OCI-LY1 (cell line): ENCODE measurements around the gene RPUSD4.

Source experiments
- H2AFZ ChIP-seq: fragments of 200-600 bp; sonication (generic), shearing (Covaris generic); 2 replicates; pipeline ENCODE4 v1.6.0; 2014; ENCODE audit warnings: antibody characterized with exemption, mild to moderate bottlenecking, low read length
- H3F3A ChIP-seq: fragments of 200-600 bp; sonication (generic), shearing (Covaris generic); 2 replicates; pipeline ENCODE4 v1.6.0; 2014; ENCODE audit warnings: mild to moderate bottlenecking, antibody characterized with exemption, low read length, moderate library complexity; ENCODE audit not compliant: insufficient read depth
- H3K27ac ChIP-seq: fragments of 200-600 bp; sonication (generic); 2 replicates; pipeline ENCODE4 v1.5.1; 2014; ENCODE audit warnings: low read length, mixed run types, mild to moderate bottlenecking, low read depth; ENCODE audit not compliant: poor library complexity, severe bottlenecking
- H3K27me3 ChIP-seq: fragments of 200-600 bp; sonication (generic); 2 replicates; pipeline ENCODE4 v1.6.0; 2014; ENCODE audit warnings: antibody characterized with exemption, mild to moderate bottlenecking, low read length, moderate library complexity; ENCODE audit not compliant: insufficient read depth
- H3K36me3 ChIP-seq: fragments of 200-600 bp; sonication (generic); 2 replicates; pipeline ENCODE4 v1.6.1; 2014; ENCODE audit warnings: mild to moderate bottlenecking, antibody characterized with exemption, low read length, moderate library complexity, mixed read lengths; ENCODE audit not compliant: insufficient read depth
- H3K4me1 ChIP-seq: fragments of 200-600 bp; sonication (generic); 2 replicates; pipeline ENCODE4 v1.5.1; 2014; ENCODE audit warnings: mild to moderate bottlenecking, low read length, moderate library complexity; ENCODE audit not compliant: insufficient read depth, severe bottlenecking
- H3K4me2 ChIP-seq: fragments of 200-600 bp; sonication (generic), shearing (Covaris generic); 2 replicates; pipeline ENCODE4 v1.6.1; 2014; ENCODE audit warnings: low read length
- H3K4me3 ChIP-seq: fragments of 200-600 bp; sonication (generic); 2 replicates; pipeline ENCODE4 v1.5.1; 2014; ENCODE audit warnings: low read length, low read depth, mild to moderate bottlenecking, mixed read lengths; ENCODE audit not compliant: poor library complexity, severe bottlenecking
- H3K79me2 ChIP-seq: fragments of 200-600 bp; shearing (Covaris generic); 2 replicates; pipeline ENCODE4 v1.6.1; 2016; ENCODE audit warnings: mixed run types, low read length, mixed read lengths; ENCODE audit not compliant: insufficient read depth
- H3K9ac ChIP-seq: fragments of 200-600 bp; sonication (generic), shearing (Covaris generic); 2 replicates; pipeline ENCODE4 v1.6.1; 2014; ENCODE audit warnings: mild to moderate bottlenecking, low read length, mixed read lengths
- H3K9me2 ChIP-seq: fragments of 200-600 bp; sonication (generic), shearing (Covaris generic); 2 replicates; pipeline ENCODE4 v1.6.1; 2014; ENCODE audit warnings: low read depth, mild to moderate bottlenecking, low read length, mixed read lengths
- H3K9me3 ChIP-seq: fragments of 200-600 bp; shearing (Covaris generic); 2 replicates; pipeline ENCODE4 v1.6.1; 2014; ENCODE audit warnings: low read length, mixed read lengths
- H4K20me1 ChIP-seq: fragments of 200-600 bp; sonication (generic), shearing (Covaris generic); 2 replicates; pipeline ENCODE4 v1.6.0; 2016; ENCODE audit warnings: mild to moderate bottlenecking, low read length; ENCODE audit not compliant: insufficient read depth
- EZH2 ChIP-seq: fragments of 200-600 bp; sonication (generic), shearing (Covaris generic); IDR thresholded peaks from 2 replicates; pipeline ENCODE4 v1.8.0; 2017; ENCODE audit warnings: borderline replicate concordance, mixed run types, mild to moderate bottlenecking, antibody characterized with exemption, low read length, moderate library complexity, mixed read lengths
- TF ChIP-seq, protein P1 (sequence below): fragments of 200-600 bp; sonication (generic), shearing (Covaris generic); IDR thresholded peaks from 2 replicates; pipeline ENCODE4 v1.5.1; 2017; ENCODE audit warnings: mild to moderate bottlenecking, antibody characterized with exemption, low read length, moderate library complexity, mixed read lengths

Gene RPUSD4

DNA sequence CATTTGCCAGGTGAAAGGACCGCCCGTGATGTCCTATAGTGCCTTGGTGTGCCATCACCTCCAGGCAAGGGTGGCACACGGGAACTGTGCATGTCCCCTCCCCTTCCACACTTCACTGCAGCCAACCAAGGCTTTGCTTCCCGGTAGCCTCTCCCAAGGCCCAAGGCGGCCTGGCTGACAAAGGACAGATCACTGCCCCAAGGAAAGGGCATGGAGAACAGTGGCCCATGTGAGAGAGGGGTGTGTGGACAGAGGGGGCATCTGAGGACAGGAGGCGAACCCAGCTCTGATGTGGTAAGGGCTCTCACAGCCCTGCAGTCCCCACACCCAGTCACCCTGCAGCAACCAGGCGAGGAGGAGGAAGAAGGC lies 50.4 kb downstream of the RPUSD4 start:
- H4K20me1 ChIP-seq: no peaks in the 10 kb centered on the region
- no peak for TF ChIP-seq EZH2
- TF ChIP-seq, protein P1, sequence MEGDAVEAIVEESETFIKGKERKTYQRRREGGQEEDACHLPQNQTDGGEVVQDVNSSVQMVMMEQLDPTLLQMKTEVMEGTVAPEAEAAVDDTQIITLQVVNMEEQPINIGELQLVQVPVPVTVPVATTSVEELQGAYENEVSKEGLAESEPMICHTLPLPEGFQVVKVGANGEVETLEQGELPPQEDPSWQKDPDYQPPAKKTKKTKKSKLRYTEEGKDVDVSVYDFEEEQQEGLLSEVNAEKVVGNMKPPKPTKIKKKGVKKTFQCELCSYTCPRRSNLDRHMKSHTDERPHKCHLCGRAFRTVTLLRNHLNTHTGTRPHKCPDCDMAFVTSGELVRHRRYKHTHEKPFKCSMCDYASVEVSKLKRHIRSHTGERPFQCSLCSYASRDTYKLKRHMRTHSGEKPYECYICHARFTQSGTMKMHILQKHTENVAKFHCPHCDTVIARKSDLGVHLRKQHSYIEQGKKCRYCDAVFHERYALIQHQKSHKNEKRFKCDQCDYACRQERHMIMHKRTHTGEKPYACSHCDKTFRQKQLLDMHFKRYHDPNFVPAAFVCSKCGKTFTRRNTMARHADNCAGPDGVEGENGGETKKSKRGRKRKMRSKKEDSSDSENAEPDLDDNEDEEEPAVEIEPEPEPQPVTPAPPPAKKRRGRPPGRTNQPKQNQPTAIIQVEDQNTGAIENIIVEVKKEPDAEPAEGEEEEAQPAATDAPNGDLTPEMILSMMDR: no peak
- no peaks in the 10 kb centered on the region for H3K79me2 ChIP-seq
- H3F3A ChIP-seq: no peaks in the 10 kb centered on the region
- no peaks in the 10 kb centered on the region for H3K9me2 ChIP-seq
- no peak overlapping the region for H3K27ac ChIP-seq
- H3K9me3 ChIP-seq: no peaks in the 10 kb centered on the region
- no peaks in the 10 kb centered on the region for H3K27me3 ChIP-seq
- H3K36me3 ChIP-seq: no peaks in the 10 kb centered on the region
- no peak overlapping the region for H3K4me2 ChIP-seq
- no peak overlapping the region for H3K4me3 ChIP-seq
- H2AFZ ChIP-seq: no peak overlapping the region
- no peak overlapping the region for H3K9ac ChIP-seq
- H3K4me1 ChIP-seq: no peaks in the 10 kb centered on the region

DNA sequence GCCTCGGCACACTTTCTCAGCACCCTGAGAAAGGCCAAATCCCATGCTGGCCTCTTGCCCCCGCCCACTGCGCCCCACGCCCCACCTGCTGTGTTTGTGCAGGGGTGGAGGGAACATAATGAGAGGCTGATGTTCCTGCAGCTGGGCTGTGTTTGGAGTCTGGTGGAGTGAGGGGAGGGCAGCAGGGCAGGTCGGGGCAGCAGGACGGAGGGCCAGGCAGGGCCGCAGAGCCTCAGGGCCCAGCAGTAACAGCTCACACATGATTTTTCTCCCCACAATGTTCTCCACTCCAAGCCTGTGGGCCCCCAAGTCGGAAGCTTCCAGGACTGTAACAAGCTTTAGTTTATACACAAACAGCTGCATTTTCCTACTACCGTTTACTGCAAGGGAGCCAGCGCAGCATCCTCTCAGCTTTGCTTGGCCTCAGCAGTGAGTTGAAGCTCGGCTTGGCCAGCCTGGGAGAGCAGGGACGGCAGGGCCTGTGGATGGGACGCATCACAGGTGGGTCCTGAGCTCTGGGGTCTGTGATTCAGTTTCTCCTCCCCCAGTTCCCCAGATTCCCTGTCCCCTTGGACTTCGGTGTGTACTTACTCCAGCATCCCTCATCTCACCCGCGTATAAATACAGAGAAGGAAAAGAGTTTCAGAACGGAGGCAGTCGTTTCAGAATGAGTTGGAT lies 51.0 kb downstream of the RPUSD4 start:
- H3K27me3 ChIP-seq: no peaks in the 10 kb centered on the region
- no peak overlapping the region for H3K4me2 ChIP-seq
- no peak for TF ChIP-seq EZH2
- TF ChIP-seq, protein P1: no peak
- no peak overlapping the region for H3K27ac ChIP-seq
- H4K20me1 ChIP-seq: no peaks in the 10 kb centered on the region
- no peaks in the 10 kb centered on the region for H3K79me2 ChIP-seq
- no peaks in the 10 kb centered on the region for H3K9me3 ChIP-seq
- no peaks in the 10 kb centered on the region for H3K36me3 ChIP-seq
- H2AFZ ChIP-seq: no peak overlapping the region
- no peaks in the 10 kb centered on the region for H3K9me2 ChIP-seq
- no peak overlapping the region for H3K4me3 ChIP-seq
- H3K9ac ChIP-seq: no peak overlapping the region
- H3F3A ChIP-seq: no peaks in the 10 kb centered on the region
- H3K4me1 ChIP-seq: no peaks in the 10 kb centered on the region

DNA sequence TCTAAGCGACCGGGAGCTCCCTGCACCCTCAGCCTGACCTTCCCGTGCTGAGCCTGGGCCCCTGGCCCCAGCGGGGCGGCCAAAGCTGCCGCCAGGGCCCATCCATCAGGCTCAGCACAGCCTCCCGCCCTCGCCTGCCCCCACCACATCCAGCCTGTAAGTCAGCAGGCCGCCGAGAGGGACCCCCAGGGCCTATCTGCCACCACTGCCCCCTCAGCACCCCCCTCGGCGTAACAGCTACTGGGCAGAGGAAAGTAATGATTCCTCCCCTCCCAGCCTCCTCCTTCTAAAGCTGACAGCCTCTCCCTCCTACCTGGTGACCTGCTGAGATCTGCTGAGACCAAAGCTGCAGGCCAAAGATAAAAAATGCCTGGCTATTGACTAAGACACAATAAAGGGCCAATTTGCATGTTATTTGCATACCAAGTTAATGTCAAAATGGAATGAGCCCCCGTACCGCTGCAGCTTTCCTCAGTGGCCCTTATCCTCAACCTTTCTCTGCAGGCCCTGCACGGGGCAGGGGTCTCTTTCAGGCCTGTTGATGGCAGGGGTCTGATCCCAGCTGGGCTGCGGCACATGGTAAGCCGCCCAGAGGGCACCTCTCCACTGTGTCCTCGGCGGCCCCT lies 51.6 kb downstream of the RPUSD4 start:
- no peaks in the 10 kb centered on the region for H3K36me3 ChIP-seq
- H3F3A ChIP-seq: no peaks in the 10 kb centered on the region
- H3K4me2 ChIP-seq: no peak overlapping the region
- no peak overlapping the region for H3K9ac ChIP-seq
- TF ChIP-seq EZH2: no peak
- TF ChIP-seq, protein P1: no peak
- no peaks in the 10 kb centered on the region for H3K9me2 ChIP-seq
- no peak overlapping the region for H2AFZ ChIP-seq
- no peaks in the 10 kb centered on the region for H3K27me3 ChIP-seq
- no peaks in the 10 kb centered on the region for H3K9me3 ChIP-seq
- H3K4me1 ChIP-seq: no peaks in the 10 kb centered on the region
- H3K4me3 ChIP-seq: no peak overlapping the region
- H3K79me2 ChIP-seq: no peaks in the 10 kb centered on the region
- H4K20me1 ChIP-seq: no peaks in the 10 kb centered on the region
- H3K27ac ChIP-seq: no peak overlapping the region
